Measurements from ENCODE around the gene TLN1. TPM values are rescaled to one million over a fixed set of nuclear protein-coding genes. Genes with fewer than 3 reads are reported as not detected.

TLN1 gene
- total and polyA plus RNA-seq, 2 of the 4 experiments (the other 2 are of a cell fraction), result 228 to 346 TPM

DNA sequence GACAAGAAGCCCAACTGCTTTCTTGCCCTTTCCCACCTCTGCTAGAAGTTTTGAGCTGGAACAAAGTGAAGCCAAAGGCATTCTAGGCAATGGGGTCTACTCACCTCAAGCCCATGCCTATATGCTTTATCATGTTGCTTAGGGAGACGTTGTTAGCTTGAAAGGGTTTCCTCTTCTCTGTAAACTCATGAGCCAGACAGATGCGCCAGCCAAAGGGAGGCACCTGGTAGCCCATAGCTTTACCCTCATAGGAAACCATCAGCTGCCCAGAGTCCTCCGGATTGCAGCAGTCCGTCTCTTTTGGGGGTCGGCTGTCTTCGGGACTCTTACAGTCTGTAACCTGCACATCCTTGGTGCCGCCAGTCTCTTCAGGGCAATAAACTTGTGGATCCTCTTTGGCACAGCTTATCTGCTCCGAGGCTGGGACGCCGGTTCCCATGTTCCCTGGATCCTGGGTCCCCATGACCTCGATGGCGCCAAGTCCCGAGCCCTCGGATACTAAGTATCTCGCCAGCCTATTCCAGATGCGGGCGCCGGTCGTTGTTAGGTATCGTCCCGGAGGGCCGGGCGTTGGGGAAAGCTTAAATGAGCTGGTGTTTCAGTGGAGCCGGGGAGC, 16.4 kb upstream of the TLN1 start:
- Histone ChIP-seq H3K27ac (ENCODE audit: insufficient read depth, low read length) (peak overlapping the region; percentile 46), H3K4me3 (ENCODE audit: insufficient read depth, low read depth, low read length) (peak overlapping the region; percentile 98), H3K27me3 (ENCODE audit: control insufficient read depth, insufficient read depth, low read length) (no peaks in the 10 kb centered on the region), H3K4ac (ENCODE audit: low read depth, low read length) (peak overlapping the region; percentile 63), H3K9ac (ENCODE audit: low read depth, low read length) (peak overlapping the region; percentile 83), H3K9me1 (ENCODE audit: insufficient read depth, low read length) (peaks cover 21% of the 10 kb centered on the region), H3K56ac (ENCODE audit: extremely low read depth, insufficient read depth, low read length) (peak overlapping the region; percentile 73), H3K14ac (replicated peaks; ENCODE audit: low read depth, low read length) (peak overlapping the region; percentile 48), H4K8ac (ENCODE audit: low read depth in 2 of 2, low read length in 2 of 2) (peak overlapping the region; percentile 14 to 100; a peak in 2 of 4 replicates), H3K18ac (ENCODE audit: low read depth, low read length) (no peak overlapping the region), H2BK120ac (ENCODE audit: low read depth, low read length) (no peak overlapping the region), H3K79me1 (ENCODE audit: low read depth in 1 of 2, low read length in 2 of 2) (peaks cover 56 to 70% of the 10 kb centered on the region in 2 experiments), H2BK5ac (ENCODE audit: low read depth, low read length, poor library complexity, severe bottlenecking) (peak overlapping the region; percentile 35), H2BK15ac (ENCODE audit: low read depth, low read length) (no peak overlapping the region), H3K4me2 (ENCODE audit: low read depth, low read length) (peak overlapping the region; percentile 92), H4K5ac (ENCODE audit: low read depth, low read length) (peak overlapping the region; percentile 5; the same call in 1 of the 2 replicates), H3K4me1 (ENCODE audit: control insufficient read depth, insufficient read depth, low read length) (peaks cover 14% of the 10 kb centered on the region), H4K91ac (ENCODE audit: insufficient read depth, low read depth, low read length) (0 out of 2 replicates have a peak overlapping the region, but pooled peaks have one; percentile 27), H2AK9ac (replicated peaks; ENCODE audit: low read depth, low read length, poor library complexity) (peak overlapping the region; percentile 86), H3K9me3 (ENCODE audit: control insufficient read depth, insufficient read depth, low read length) (no peaks in the 10 kb centered on the region), H3K23ac (ENCODE audit: low read depth, low read length) (peak overlapping the region; percentile 87), H4K20me1 (ENCODE audit: insufficient read depth, low read length) (peaks cover 31% of the 10 kb centered on the region), H2BK20ac (ENCODE audit: low read depth, low read length) (no peak overlapping the region), H2AK5ac (ENCODE audit: low read depth, low read length) (peak overlapping the region; percentile 14), H2AFZ (replicated peaks; ENCODE audit: low read length, poor library complexity) (peak overlapping the region; percentile 99), H3K36me3 (ENCODE audit: control insufficient read depth, insufficient read depth, low read length) (peaks cover 36% of the 10 kb centered on the region)
- intact Hi-C loops (cut with micrococcal nuclease) (no loop called here), dilution Hi-C loops (cut with HindIII; ENCODE audit: low sequenced_read_pairs, unreplicated experiment) (no loop called here), in situ Hi-C loops (cut with MboI; ENCODE audit: low sequenced_read_pairs) (no loop called here)
- peak; percentile 6 for ATAC-seq (ENCODE audit: low read depth)
- BruUV-seq (replicated peaks), result TSS peak; percentile 76
- POLR2A ChIA-PET (ENCODE audit: unreplicated experiment), result interaction anchor here (0.6 to 0.8 kb wide), 2 partner anchors 87 to 137 kb away, joined by 3 to 4 read pairs; no protein-coding TSS in a partner anchor
- 4% methylated on average over 13 of the region's 24 CpGs; no CpG with 5 or more reads in 1 of the 2 experiments for WGBS, 2 experiments (ENCODE audit: extremely low coverage in 2 of 2, insufficient read length in 1 of 2)
- CTCF ChIA-PET, result interaction anchor here (1.0 to 2.7 kb wide), 2 partner anchors 12 to 14 kb away, joined by 4 to 7 read pairs; no protein-coding TSS in a partner anchor
- DNase-seq, result no peak
- no peak for TF ChIP-seq NFE2L2 (IDR thresholded peaks at IDR 0.05; ENCODE audit: low read depth, low read length)
- no peak for TF ChIP-seq RAD21 (IDR thresholded peaks at IDR 0.05; ENCODE audit: low read length)
- TF ChIP-seq MAZ (IDR thresholded peaks at IDR 0.05; ENCODE audit: borderline replicate concordance, low read depth, low read length), result no peak
- no peak for TF ChIP-seq RFX5 (IDR thresholded peaks at IDR 0.05; ENCODE audit: low read depth, low read length)
- TF ChIP-seq ELK1 (IDR thresholded peaks at IDR 0.05; ENCODE audit: borderline replicate concordance, low read depth, low read length), result no peak
- no peak for TF ChIP-seq POLR2A (IDR thresholded peaks at IDR 0.05; ENCODE audit: low read depth, low read length)
- no peak for TF ChIP-seq MXI1 (IDR thresholded peaks at IDR 0.05; ENCODE audit: borderline replicate concordance, low read depth, low read length)
- TF ChIP-seq CEBPB (IDR thresholded peaks at IDR 0.05; ENCODE audit: low read depth, low read length), result no peak
- TF ChIP-seq RCOR1 (IDR thresholded peaks at IDR 0.05; ENCODE audit: insufficient replicate concordance, low read length), result no peak
- TF ChIP-seq MAFK (IDR thresholded peaks at IDR 0.05; ENCODE audit: low read depth, low read length), result no peak
- TF ChIP-seq BHLHE40 (IDR thresholded peaks at IDR 0.05; ENCODE audit: low read depth, low read length), result no peak
- TF ChIP-seq SMC3 (IDR thresholded peaks at IDR 0.05; ENCODE audit: low read depth, low read length), result no peak
- no peak for TF ChIP-seq CTCF (conservative IDR thresholded peaks at IDR 0.05; ENCODE audit: low read depth, low read length)
- TF ChIP-seq CHD1 (IDR thresholded peaks at IDR 0.05; ENCODE audit: low read depth, low read length), result no peak
- TF ChIP-seq FOS (IDR thresholded peaks at IDR 0.05; ENCODE audit: low read depth, low read length), result no peak
